Parathyroid adenoma (tissue), 2 donors: ENCODE measurements around the gene CACNA1D.

Experiments
- H2AFZ ChIP-seq: fragments of 300-600 bp; sonication (generic); one replicate; pipeline ENCODE4 v1.7.0; 2017; ENCODE audit warnings: antibody characterized with exemption, mild to moderate bottlenecking
- H3K27ac ChIP-seq: fragments of 300-600 bp; sonication (generic); one replicate; pipeline ENCODE4 v1.7.0; 2017
- H3K27me3 ChIP-seq: fragments of 300-600 bp; sonication (generic); one replicate; pipeline ENCODE4 v1.7.0; 2017; ENCODE audit warnings: low read length; ENCODE audit not compliant: control insufficient read depth, insufficient read depth
- H3K36me3 ChIP-seq: fragments of 300-600 bp; sonication (generic); one replicate; pipeline ENCODE4 v1.7.0; 2017; ENCODE audit warnings: low read length; ENCODE audit not compliant: control insufficient read depth, insufficient read depth
- H3K4me1 ChIP-seq: fragments of 300-600 bp; sonication (generic); one replicate; pipeline ENCODE4 v1.7.0; 2017; ENCODE audit warnings: control low read depth
- H3K4me2 ChIP-seq: fragments of 300-600 bp; sonication (generic); one replicate; pipeline ENCODE4 v1.7.0; 2017; ENCODE audit warnings: low read length
- H3K4me3 ChIP-seq: fragments of 300-600 bp; sonication (generic); one replicate; pipeline ENCODE4 v1.7.0; 2017; ENCODE audit warnings: low read depth, low read length
- H3K79me2 ChIP-seq: fragments of 300-600 bp; sonication (generic); one replicate; pipeline ENCODE4 v1.7.0; 2017; ENCODE audit warnings: control low read depth
- H3K9ac ChIP-seq: fragments of 300-600 bp; sonication (generic); one replicate; pipeline ENCODE4 v1.7.0; 2017; ENCODE audit warnings: mild to moderate bottlenecking
- H3K9me3 ChIP-seq: fragments of 300-600 bp; sonication (generic); one replicate; pipeline ENCODE4 v1.7.0; 2017; ENCODE audit warnings: low read length; ENCODE audit not compliant: control insufficient read depth
- CTCF ChIP-seq: fragments of 300-600 bp; sonication (generic); IDR thresholded peaks from one replicate; pipeline ENCODE4 v1.7.0; 2017; ENCODE audit warnings: antibody characterized with exemption, mild to moderate bottlenecking
- donor health status: primary hyperparathyroidism.

Gene CACNA1D

GRCh38 chr3:53482227-53482626 lies 12.2 kb upstream of the CACNA1D start:
- no peak overlapping the region for H3K9ac ChIP-seq
- TF ChIP-seq CTCF = no peak
- H3K4me1 ChIP-seq = peaks cover 11% of the 10 kb centered on the region
- H3K79me2 ChIP-seq = no peaks in the 10 kb centered on the region
- H3K9me3 ChIP-seq = no peaks in the 10 kb centered on the region
- no peaks in the 10 kb centered on the region for H3K27me3 ChIP-seq
- H3K36me3 ChIP-seq = no peaks in the 10 kb centered on the region
- H3K4me3 ChIP-seq = no peak overlapping the region
- H3K27ac ChIP-seq = no peak overlapping the region
- no peak overlapping the region for H2AFZ ChIP-seq
- no peak overlapping the region for H3K4me2 ChIP-seq

GRCh38 chr3:53483821-53484220 lies 10.6 kb upstream of the CACNA1D start:
- Histone ChIP-seq H3K4me2 (no peak overlapping the region), H2AFZ (no peak overlapping the region), H3K27me3 (no peaks in the 10 kb centered on the region), H3K4me3 (no peak overlapping the region), H3K9ac (no peak overlapping the region), H3K36me3 (no peaks in the 10 kb centered on the region), H3K79me2 (no peaks in the 10 kb centered on the region), H3K27ac (no peak overlapping the region), H3K4me1 (peaks cover 5% of the 10 kb centered on the region), H3K9me3 (no peaks in the 10 kb centered on the region)
- TF ChIP-seq CTCF = no peak

- Histone ChIP-seq H3K4me2 (no peak overlapping the region), H3K4me3 (no peak overlapping the region), H3K9me3 (no peaks in the 10 kb centered on the region), H2AFZ (no peak overlapping the region), H3K27me3 (no peaks in the 10 kb centered on the region), H3K79me2 (no peaks in the 10 kb centered on the region), H3K9ac (no peak overlapping the region), H3K4me1 (no peaks in the 10 kb centered on the region), H3K27ac (no peak overlapping the region), H3K36me3 (no peaks in the 10 kb centered on the region)
- TF ChIP-seq CTCF = no peak
These were observed 9.4 kb upstream of the CACNA1D start for GRCh38 chr3:53484984-53485383.

GRCh38 chr3:53485675-53486403 lies 8.6 kb upstream of the CACNA1D start:
- no peaks in the 10 kb centered on the region for H3K79me2 ChIP-seq
- no peak overlapping the region for H3K27ac ChIP-seq
- no peaks in the 10 kb centered on the region for H3K27me3 ChIP-seq
- H2AFZ ChIP-seq = no peak overlapping the region
- no peak overlapping the region for H3K9ac ChIP-seq
- no peak for TF ChIP-seq CTCF
- H3K36me3 ChIP-seq = no peaks in the 10 kb centered on the region
- H3K4me2 ChIP-seq = no peak overlapping the region
- H3K9me3 ChIP-seq = no peaks in the 10 kb centered on the region
- no peaks in the 10 kb centered on the region for H3K4me1 ChIP-seq
- no peak overlapping the region for H3K4me3 ChIP-seq
